ENCODE measurements around the gene RPS6KB1. TPM values are rescaled to one million over a fixed set of nuclear protein-coding genes. Genes with fewer than 3 reads are reported as not detected.
"Not testable (repeated sequence)": the region's sequence is repeated elsewhere in the genome, so short reads cannot be mapped to it uniquely, and the experiment has no call there.

RPS6KB1 gene
- total RNA-seq, result 22.3 TPM
- long read RNA-seq, full-length matches to known transcripts, result 14 of 18 reads
- long read RNA-seq, partial matches to known transcripts, result 0 of 18 reads
- long read RNA-seq, other reads (novel, unspliced or antisense), result 4 of 18 reads

- DNase-seq (peak; percentile 97), ATAC-seq (ENCODE audit: poor library complexity) (peak; percentile 99)
- intact Hi-C loops (cut with DNase I), result no loop called here
Observed at GRCh38 chr17:59892924-59893675, at the start of gene RPS6KB1, which contains the start of gene TUBD1. RPS6KB1 (plus strand) TSS chr17:59893121; CDS start chr17:59893185, 64 bp downstream. TUBD1 (minus strand) TSS chr17:59892943; CDS start chr17:59891002, 1,941 bp downstream.

- intact Hi-C loops (cut with DNase I), result no loop called here
- no peak for DNase-seq
- ATAC-seq (ENCODE audit: poor library complexity), result no peak
Observed at GRCh38 chr17:59844884-59845594, 47.9 kb upstream of the RPS6KB1 start.

GRCh38 chr17:59845595-59846393, 47.1 kb upstream of the RPS6KB1 start:
- peak; percentile 50 for ATAC-seq (ENCODE audit: poor library complexity)
- DNase-seq, result no peak
- intact Hi-C loops (cut with DNase I), result no loop called here

GRCh38 chr17:59846394-59847165, 46.3 kb upstream of the RPS6KB1 start:
- DNase-seq (peak; percentile 60), ATAC-seq (ENCODE audit: poor library complexity) (peak; percentile 45)
- intact Hi-C loops (cut with DNase I), result no loop called here

- no peak for ATAC-seq (ENCODE audit: poor library complexity)
- intact Hi-C loops (cut with DNase I), result no loop called here
- no peak for DNase-seq
Observed at GRCh38 chr17:59848385-59848668, 44.6 kb upstream of the RPS6KB1 start.

- intact Hi-C loops (cut with DNase I), result no loop called here
Observed at GRCh38 chr17:59848778-59849177, 44.1 kb upstream of the RPS6KB1 start.

GRCh38 chr17:59850311-59850710, 42.6 kb upstream of the RPS6KB1 start:
- DNase-seq; intact Hi-C loops (cut with DNase I); ATAC-seq (ENCODE audit: poor library complexity): not testable (repeated sequence)

More at GRCh38 chr17:59848778-59849177, 44.1 kb upstream of the RPS6KB1 start:
- peak; percentile 35 for ATAC-seq (ENCODE audit: poor library complexity)
- peak; percentile 80 for DNase-seq

GRCh38 chr17:59851439-59852375, 41.2 kb upstream of the RPS6KB1 start:
- intact Hi-C loops (cut with DNase I), result no loop called here
- DNase-seq, result no peak

GRCh38 chr17:59852847-59853167, 40.1 kb upstream of the RPS6KB1 start:
- intact Hi-C loops (cut with DNase I); ATAC-seq (ENCODE audit: poor library complexity); DNase-seq: not testable (repeated sequence)

More at GRCh38 chr17:59851439-59852375, 41.2 kb upstream of the RPS6KB1 start:
- ATAC-seq (ENCODE audit: poor library complexity), result no peak

GRCh38 chr17:59853168-59853918, 39.6 kb upstream of the RPS6KB1 start:
- DNase-seq, result no peak
- peak; percentile 30 for ATAC-seq (ENCODE audit: poor library complexity)
- intact Hi-C loops (cut with DNase I), result no loop called here

GRCh38 chr17:59853919-59854729, 38.8 kb upstream of the RPS6KB1 start:
- intact Hi-C loops (cut with DNase I); DNase-seq; ATAC-seq (ENCODE audit: poor library complexity): not testable (repeated sequence)

GRCh38 chr17:59856859-59857794, 35.8 kb upstream of the RPS6KB1 start:
- intact Hi-C loops (cut with DNase I), result no loop called here
- DNase-seq, result no peak
- ATAC-seq (ENCODE audit: poor library complexity), result no peak

- intact Hi-C loops (cut with DNase I), result no loop called here
- ATAC-seq (ENCODE audit: poor library complexity) (no peak), DNase-seq (no peak)
Observed at GRCh38 chr17:59858167-59858816, 34.6 kb upstream of the RPS6KB1 start.

GRCh38 chr17:59858932-59859331, 34.0 kb upstream of the RPS6KB1 start:
- ATAC-seq (ENCODE audit: poor library complexity) (no peak), DNase-seq (no peak)
- intact Hi-C loops (cut with DNase I), result no loop called here
